ENCODE measurements around the gene DUOXA2. TPM values are rescaled to one million over a fixed set of nuclear protein-coding genes. Genes with fewer than 3 reads are reported as not detected.

DUOXA2 gene
- total and polyA plus RNA-seq, 2 experiments from 2014 or later: not detected

DNA sequence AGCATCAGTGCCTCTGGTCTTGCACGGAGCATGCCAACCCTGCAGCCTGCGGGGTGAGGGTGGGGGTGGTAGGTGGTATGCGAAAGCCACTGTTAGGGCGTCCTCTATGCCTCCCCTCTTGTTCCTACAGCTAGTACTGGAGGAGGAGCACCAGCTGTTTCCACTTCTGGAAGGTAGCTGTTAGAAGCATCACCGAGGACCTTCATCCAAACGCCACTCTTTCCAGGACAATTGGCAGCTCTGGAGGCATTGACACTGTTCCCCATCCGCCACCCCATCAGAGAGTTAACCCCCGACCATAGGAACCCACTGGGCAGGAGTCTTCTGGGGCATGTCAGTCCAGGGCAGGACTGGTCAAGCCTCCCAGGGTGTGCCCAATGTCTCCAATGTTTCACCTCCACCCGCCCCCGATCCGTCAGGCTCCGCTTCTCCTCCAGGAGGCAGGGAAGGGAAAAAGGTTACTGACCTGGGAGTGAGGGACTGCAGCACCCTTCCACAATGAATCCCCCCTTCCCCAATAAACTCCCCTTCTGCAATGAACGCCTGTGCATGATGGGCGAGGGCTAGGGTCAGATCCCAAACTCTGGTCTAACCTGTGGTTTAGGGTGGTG is 641 bp upstream of the DUOXA2 start:
- DNase-seq (ENCODE audit: low spot score): no peak
- Mint-ChIP-seq H3K36me3 (ENCODE audit: low read depth) (no peaks in the 10 kb centered on the region; the same call in 2 of the 3 replicates), H3K27me3 (ENCODE audit: insufficient read depth, low read depth, poor library complexity) (peaks cover 89% of the 10 kb centered on the region), H3K9me3 (peaks cover 12% of the 10 kb centered on the region), H3K4me3 (peak overlapping the region; percentile 58), H3K4me1 (peaks cover 27% of the 10 kb centered on the region), H3K27ac (no peak overlapping the region)
- H3K79me2 ChIP-seq (replicated peaks; ENCODE audit: insufficient read depth): no peaks in the 10 kb centered on the region
- peak overlapping the region; percentile 58 for H3K4me3 ChIP-seq
- ATAC-seq: no peak; the same call in 2 of the 3 replicates
- H3K27me3 ChIP-seq (ENCODE audit: insufficient read depth): peaks cover 98% of the 10 kb centered on the region
- TF ChIP-seq, protein P1, sequence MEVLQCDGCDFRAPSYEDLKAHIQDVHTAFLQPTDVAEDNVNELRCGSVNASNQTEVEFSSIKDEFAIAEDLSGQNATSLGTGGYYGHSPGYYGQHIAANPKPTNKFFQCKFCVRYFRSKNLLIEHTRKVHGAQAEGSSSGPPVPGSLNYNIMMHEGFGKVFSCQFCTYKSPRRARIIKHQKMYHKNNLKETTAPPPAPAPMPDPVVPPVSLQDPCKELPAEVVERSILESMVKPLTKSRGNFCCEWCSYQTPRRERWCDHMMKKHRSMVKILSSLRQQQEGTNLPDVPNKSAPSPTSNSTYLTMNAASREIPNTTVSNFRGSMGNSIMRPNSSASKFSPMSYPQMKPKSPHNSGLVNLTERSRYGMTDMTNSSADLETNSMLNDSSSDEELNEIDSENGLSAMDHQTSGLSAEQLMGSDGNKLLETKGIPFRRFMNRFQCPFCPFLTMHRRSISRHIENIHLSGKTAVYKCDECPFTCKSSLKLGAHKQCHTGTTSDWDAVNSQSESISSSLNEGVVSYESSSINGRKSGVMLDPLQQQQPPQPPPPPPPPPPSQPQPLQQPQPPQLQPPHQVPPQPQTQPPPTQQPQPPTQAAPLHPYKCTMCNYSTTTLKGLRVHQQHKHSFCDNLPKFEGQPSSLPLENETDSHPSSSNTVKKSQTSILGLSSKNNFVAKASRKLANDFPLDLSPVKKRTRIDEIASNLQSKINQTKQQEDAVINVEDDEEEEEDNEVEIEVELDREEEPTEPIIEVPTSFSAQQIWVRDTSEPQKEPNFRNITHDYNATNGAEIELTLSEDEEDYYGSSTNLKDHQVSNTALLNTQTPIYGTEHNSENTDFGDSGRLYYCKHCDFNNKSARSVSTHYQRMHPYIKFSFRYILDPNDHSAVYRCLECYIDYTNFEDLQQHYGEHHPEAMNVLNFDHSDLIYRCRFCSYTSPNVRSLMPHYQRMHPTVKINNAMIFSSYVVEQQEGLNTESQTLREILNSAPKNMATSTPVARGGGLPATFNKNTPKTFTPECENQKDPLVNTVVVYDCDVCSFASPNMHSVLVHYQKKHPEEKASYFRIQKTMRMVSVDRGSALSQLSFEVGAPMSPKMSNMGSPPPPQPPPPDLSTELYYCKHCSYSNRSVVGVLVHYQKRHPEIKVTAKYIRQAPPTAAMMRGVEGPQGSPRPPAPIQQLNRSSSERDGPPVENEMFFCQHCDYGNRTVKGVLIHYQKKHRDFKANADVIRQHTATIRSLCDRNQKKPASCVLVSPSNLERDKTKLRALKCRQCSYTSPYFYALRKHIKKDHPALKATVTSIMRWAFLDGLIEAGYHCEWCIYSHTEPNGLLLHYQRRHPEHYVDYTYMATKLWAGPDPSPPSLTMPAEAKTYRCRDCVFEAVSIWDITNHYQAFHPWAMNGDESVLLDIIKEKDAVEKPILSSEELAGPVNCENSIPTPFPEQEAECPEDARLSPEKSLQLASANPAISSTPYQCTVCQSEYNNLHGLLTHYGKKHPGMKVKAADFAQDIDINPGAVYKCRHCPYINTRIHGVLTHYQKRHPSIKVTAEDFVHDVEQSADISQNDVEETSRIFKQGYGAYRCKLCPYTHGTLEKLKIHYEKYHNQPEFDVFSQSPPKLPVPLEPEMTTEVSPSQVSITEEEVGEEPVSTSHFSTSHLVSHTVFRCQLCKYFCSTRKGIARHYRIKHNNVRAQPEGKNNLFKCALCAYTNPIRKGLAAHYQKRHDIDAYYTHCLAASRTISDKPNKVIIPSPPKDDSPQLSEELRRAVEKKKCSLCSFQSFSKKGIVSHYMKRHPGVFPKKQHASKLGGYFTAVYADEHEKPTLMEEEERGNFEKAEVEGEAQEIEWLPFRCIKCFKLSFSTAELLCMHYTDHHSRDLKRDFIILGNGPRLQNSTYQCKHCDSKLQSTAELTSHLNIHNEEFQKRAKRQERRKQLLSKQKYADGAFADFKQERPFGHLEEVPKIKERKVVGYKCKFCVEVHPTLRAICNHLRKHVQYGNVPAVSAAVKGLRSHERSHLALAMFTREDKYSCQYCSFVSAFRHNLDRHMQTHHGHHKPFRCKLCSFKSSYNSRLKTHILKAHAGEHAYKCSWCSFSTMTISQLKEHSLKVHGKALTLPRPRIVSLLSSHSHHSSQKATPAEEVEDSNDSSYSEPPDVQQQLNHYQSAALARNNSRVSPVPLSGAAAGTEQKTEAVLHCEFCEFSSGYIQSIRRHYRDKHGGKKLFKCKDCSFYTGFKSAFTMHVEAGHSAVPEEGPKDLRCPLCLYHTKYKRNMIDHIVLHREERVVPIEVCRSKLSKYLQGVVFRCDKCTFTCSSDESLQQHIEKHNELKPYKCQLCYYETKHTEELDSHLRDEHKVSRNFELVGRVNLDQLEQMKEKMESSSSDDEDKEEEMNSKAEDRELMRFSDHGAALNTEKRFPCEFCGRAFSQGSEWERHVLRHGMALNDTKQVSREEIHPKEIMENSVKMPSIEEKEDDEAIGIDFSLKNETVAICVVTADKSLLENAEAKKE (CRISPR knock-in tag; IDR thresholded peaks at IDR 0.05): no peak
- TF ChIP-seq CREB1 (CRISPR knock-in tag; IDR thresholded peaks at IDR 0.05; ENCODE audit: low read depth) (no peak), EZH2 (IDR thresholded peaks at IDR 0.05; ENCODE audit: low read depth, unreplicated experiment) (no peak), EZH2phosphoT487 (IDR thresholded peaks at IDR 0.05; ENCODE audit: unreplicated experiment) (no peak), NANOG (IDR thresholded peaks at IDR 0.05; ENCODE audit: borderline replicate concordance) (no peak), ZNF331 (CRISPR knock-in tag; IDR thresholded peaks at IDR 0.05; ENCODE audit: low read depth) (no peak), POLR2AphosphoS5 (IDR thresholded peaks at IDR 0.05; ENCODE audit: low read depth) (no peak), ZNF114 (CRISPR knock-in tag; IDR thresholded peaks at IDR 0.05) (no peak), JUNB (IDR thresholded peaks at IDR 0.05; ENCODE audit: unreplicated experiment) (no peak)
- TF ChIP-seq, protein P2, sequence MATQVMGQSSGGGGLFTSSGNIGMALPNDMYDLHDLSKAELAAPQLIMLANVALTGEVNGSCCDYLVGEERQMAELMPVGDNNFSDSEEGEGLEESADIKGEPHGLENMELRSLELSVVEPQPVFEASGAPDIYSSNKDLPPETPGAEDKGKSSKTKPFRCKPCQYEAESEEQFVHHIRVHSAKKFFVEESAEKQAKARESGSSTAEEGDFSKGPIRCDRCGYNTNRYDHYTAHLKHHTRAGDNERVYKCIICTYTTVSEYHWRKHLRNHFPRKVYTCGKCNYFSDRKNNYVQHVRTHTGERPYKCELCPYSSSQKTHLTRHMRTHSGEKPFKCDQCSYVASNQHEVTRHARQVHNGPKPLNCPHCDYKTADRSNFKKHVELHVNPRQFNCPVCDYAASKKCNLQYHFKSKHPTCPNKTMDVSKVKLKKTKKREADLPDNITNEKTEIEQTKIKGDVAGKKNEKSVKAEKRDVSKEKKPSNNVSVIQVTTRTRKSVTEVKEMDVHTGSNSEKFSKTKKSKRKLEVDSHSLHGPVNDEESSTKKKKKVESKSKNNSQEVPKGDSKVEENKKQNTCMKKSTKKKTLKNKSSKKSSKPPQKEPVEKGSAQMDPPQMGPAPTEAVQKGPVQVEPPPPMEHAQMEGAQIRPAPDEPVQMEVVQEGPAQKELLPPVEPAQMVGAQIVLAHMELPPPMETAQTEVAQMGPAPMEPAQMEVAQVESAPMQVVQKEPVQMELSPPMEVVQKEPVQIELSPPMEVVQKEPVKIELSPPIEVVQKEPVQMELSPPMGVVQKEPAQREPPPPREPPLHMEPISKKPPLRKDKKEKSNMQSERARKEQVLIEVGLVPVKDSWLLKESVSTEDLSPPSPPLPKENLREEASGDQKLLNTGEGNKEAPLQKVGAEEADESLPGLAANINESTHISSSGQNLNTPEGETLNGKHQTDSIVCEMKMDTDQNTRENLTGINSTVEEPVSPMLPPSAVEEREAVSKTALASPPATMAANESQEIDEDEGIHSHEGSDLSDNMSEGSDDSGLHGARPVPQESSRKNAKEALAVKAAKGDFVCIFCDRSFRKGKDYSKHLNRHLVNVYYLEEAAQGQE (IDR thresholded peaks at IDR 0.05; ENCODE audit: unreplicated experiment): no peak
- TF ChIP-seq, protein P3, sequence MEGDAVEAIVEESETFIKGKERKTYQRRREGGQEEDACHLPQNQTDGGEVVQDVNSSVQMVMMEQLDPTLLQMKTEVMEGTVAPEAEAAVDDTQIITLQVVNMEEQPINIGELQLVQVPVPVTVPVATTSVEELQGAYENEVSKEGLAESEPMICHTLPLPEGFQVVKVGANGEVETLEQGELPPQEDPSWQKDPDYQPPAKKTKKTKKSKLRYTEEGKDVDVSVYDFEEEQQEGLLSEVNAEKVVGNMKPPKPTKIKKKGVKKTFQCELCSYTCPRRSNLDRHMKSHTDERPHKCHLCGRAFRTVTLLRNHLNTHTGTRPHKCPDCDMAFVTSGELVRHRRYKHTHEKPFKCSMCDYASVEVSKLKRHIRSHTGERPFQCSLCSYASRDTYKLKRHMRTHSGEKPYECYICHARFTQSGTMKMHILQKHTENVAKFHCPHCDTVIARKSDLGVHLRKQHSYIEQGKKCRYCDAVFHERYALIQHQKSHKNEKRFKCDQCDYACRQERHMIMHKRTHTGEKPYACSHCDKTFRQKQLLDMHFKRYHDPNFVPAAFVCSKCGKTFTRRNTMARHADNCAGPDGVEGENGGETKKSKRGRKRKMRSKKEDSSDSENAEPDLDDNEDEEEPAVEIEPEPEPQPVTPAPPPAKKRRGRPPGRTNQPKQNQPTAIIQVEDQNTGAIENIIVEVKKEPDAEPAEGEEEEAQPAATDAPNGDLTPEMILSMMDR (conservative IDR thresholded peaks at IDR 0.05; ENCODE audit: low read depth in 2 of 2): no peak
- TF ChIP-seq, protein P4, sequence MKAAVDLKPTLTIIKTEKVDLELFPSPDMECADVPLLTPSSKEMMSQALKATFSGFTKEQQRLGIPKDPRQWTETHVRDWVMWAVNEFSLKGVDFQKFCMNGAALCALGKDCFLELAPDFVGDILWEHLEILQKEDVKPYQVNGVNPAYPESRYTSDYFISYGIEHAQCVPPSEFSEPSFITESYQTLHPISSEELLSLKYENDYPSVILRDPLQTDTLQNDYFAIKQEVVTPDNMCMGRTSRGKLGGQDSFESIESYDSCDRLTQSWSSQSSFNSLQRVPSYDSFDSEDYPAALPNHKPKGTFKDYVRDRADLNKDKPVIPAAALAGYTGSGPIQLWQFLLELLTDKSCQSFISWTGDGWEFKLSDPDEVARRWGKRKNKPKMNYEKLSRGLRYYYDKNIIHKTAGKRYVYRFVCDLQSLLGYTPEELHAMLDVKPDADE (IDR thresholded peaks at IDR 0.05): no peak
- H3K36me3 ChIP-seq (ENCODE audit: insufficient read depth): no peaks in the 10 kb centered on the region
- peaks cover 40% of the 10 kb centered on the region for H3K4me1 ChIP-seq (ENCODE audit: insufficient read depth)
- no peaks in the 10 kb centered on the region for H3F3A ChIP-seq (replicated peaks; ENCODE audit: low read depth)
- no peak overlapping the region for H3K27ac ChIP-seq (ENCODE audit: low read depth)
- peak overlapping the region; percentile 93 for H2AFZ ChIP-seq
- no peaks in the 10 kb centered on the region for H3K9me2 ChIP-seq (ENCODE audit: insufficient read depth)
- peak overlapping the region; percentile 88 for H3K4me2 ChIP-seq
- H4K20me1 ChIP-seq (replicated peaks; ENCODE audit: insufficient read depth): peaks cover 4% of the 10 kb centered on the region; the same call in 1 of the 2 replicates
